ENCODE data around the gene PSTPIP2.
A peak's percentile ranks its signal among the peaks of the same experiment; 100 is the strongest.
"Not testable (repeated sequence)": the region's sequence is repeated elsewhere in the genome, so short reads cannot be mapped to it uniquely, and the experiment has no call there.

The PSTPIP2 gene

GRCh38 chr18:45998244-45998643 lies 73.8 kb downstream of the PSTPIP2 start:
- H3K36me3 ChIP-seq (ENCODE audit: insufficient read depth, low read length), result no peaks in the 10 kb centered on the region
- H3K4me3 ChIP-seq (ENCODE audit: low read length), result no peak overlapping the region
- no peaks in the 10 kb centered on the region for H3K9me3 ChIP-seq (replicated peaks; ENCODE audit: low read length)
- H3K4me1 ChIP-seq (ENCODE audit: control insufficient read depth, insufficient read depth, low read length), result peaks cover 10% of the 10 kb centered on the region
- no peak overlapping the region for H3K9ac ChIP-seq (ENCODE audit: low read depth, low read length)
- H3K27me3 ChIP-seq (ENCODE audit: control insufficient read depth, insufficient read depth, low read length), result no peaks in the 10 kb centered on the region
- no peak overlapping the region for H3K4me2 ChIP-seq (ENCODE audit: low read length)

GRCh38 chr18:45997700-45998151 lies 74.3 kb downstream of the PSTPIP2 start:
- H3K27me3 ChIP-seq (ENCODE audit: control insufficient read depth, insufficient read depth, low read length), result no peaks in the 10 kb centered on the region
- no peak overlapping the region for H3K4me3 ChIP-seq (ENCODE audit: low read length)
- peaks cover 15% of the 10 kb centered on the region for H3K4me1 ChIP-seq (ENCODE audit: control insufficient read depth, insufficient read depth, low read length)
- no peak overlapping the region for H3K4me2 ChIP-seq (ENCODE audit: low read length)
- H3K9me3 ChIP-seq (replicated peaks; ENCODE audit: low read length), result no peaks in the 10 kb centered on the region
- H3K9ac ChIP-seq (ENCODE audit: low read depth, low read length), result no peak overlapping the region
- no peaks in the 10 kb centered on the region for H3K36me3 ChIP-seq (ENCODE audit: insufficient read depth, low read length)

- H3K4me1 ChIP-seq (ENCODE audit: control insufficient read depth, insufficient read depth, low read length), result peaks cover 15% of the 10 kb centered on the region
- no peaks in the 10 kb centered on the region for H3K36me3 ChIP-seq (ENCODE audit: insufficient read depth, low read length)
- no peaks in the 10 kb centered on the region for H3K27me3 ChIP-seq (ENCODE audit: control insufficient read depth, insufficient read depth, low read length)
- H3K9ac ChIP-seq (ENCODE audit: low read depth, low read length), result no peak overlapping the region
- H3K4me2 ChIP-seq (ENCODE audit: low read length), result no peak overlapping the region
- no peaks in the 10 kb centered on the region for H3K9me3 ChIP-seq (replicated peaks; ENCODE audit: low read length)
- H3K4me3 ChIP-seq (ENCODE audit: low read length), result no peak overlapping the region
Observed at GRCh38 chr18:45995461-45995860, 76.6 kb downstream of the PSTPIP2 start.

- Histone ChIP-seq H3K4me3 (ENCODE audit: low read length) (no peak overlapping the region), H3K27me3 (ENCODE audit: control insufficient read depth, insufficient read depth, low read length) (no peaks in the 10 kb centered on the region), H3K36me3 (ENCODE audit: insufficient read depth, low read length) (no peaks in the 10 kb centered on the region), H3K4me2 (ENCODE audit: low read length) (peak overlapping the region; percentile 48), H3K4me1 (ENCODE audit: control insufficient read depth, insufficient read depth, low read length) (peaks cover 15% of the 10 kb centered on the region), H3K9ac (ENCODE audit: low read depth, low read length) (peak overlapping the region; percentile 10), H3K9me3 (replicated peaks; ENCODE audit: low read length) (no peaks in the 10 kb centered on the region)
Observed at GRCh38 chr18:45993438-45993837, 78.6 kb downstream of the PSTPIP2 start.

GRCh38 chr18:45992527-45992926 lies 79.5 kb downstream of the PSTPIP2 start:
- not testable (repeated sequence) for H3K36me3 ChIP-seq (ENCODE audit: insufficient read depth, low read length)

GRCh38 chr18:45991788-45992187 lies 80.3 kb downstream of the PSTPIP2 start:
- no peak overlapping the region for H3K9ac ChIP-seq (ENCODE audit: low read depth, low read length)
- no peak overlapping the region for H3K4me3 ChIP-seq (ENCODE audit: low read length)
- H3K27me3 ChIP-seq (ENCODE audit: control insufficient read depth, insufficient read depth, low read length), result no peaks in the 10 kb centered on the region
- H3K36me3 ChIP-seq (ENCODE audit: insufficient read depth, low read length), result no peaks in the 10 kb centered on the region
- no peaks in the 10 kb centered on the region for H3K9me3 ChIP-seq (replicated peaks; ENCODE audit: low read length)
- H3K4me1 ChIP-seq (ENCODE audit: control insufficient read depth, insufficient read depth, low read length), result peaks cover 15% of the 10 kb centered on the region
- no peak overlapping the region for H3K4me2 ChIP-seq (ENCODE audit: low read length)

More at GRCh38 chr18:45992527-45992926, 79.5 kb downstream of the PSTPIP2 start:
- peaks cover 15% of the 10 kb centered on the region for H3K4me1 ChIP-seq (ENCODE audit: control insufficient read depth, insufficient read depth, low read length)
- H3K4me2 ChIP-seq (ENCODE audit: low read length); H3K4me3 ChIP-seq (ENCODE audit: low read length); H3K9ac ChIP-seq (ENCODE audit: low read depth, low read length); H3K27me3 ChIP-seq (ENCODE audit: control insufficient read depth, insufficient read depth, low read length); H3K9me3 ChIP-seq (replicated peaks; ENCODE audit: low read length): not testable (repeated sequence)

- Histone ChIP-seq H3K9ac (ENCODE audit: low read depth, low read length) (no peak overlapping the region), H3K36me3 (ENCODE audit: insufficient read depth, low read length) (no peaks in the 10 kb centered on the region), H3K4me1 (ENCODE audit: control insufficient read depth, insufficient read depth, low read length) (no peaks in the 10 kb centered on the region), H3K4me3 (ENCODE audit: low read length) (no peak overlapping the region), H3K9me3 (replicated peaks; ENCODE audit: low read length) (no peaks in the 10 kb centered on the region), H3K4me2 (ENCODE audit: low read length) (no peak overlapping the region), H3K27me3 (ENCODE audit: control insufficient read depth, insufficient read depth, low read length) (no peaks in the 10 kb centered on the region)
Observed at GRCh38 chr18:45984546-45985235, 87.4 kb downstream of the PSTPIP2 start.

- no peak overlapping the region for H3K9ac ChIP-seq (ENCODE audit: low read depth, low read length)
- H3K4me2 ChIP-seq (ENCODE audit: low read length), result no peak overlapping the region
- peaks cover 1% of the 10 kb centered on the region for H3K4me1 ChIP-seq (ENCODE audit: control insufficient read depth, insufficient read depth, low read length)
- H3K4me3 ChIP-seq (ENCODE audit: low read length), result no peak overlapping the region
- no peaks in the 10 kb centered on the region for H3K27me3 ChIP-seq (ENCODE audit: control insufficient read depth, insufficient read depth, low read length)
- no peaks in the 10 kb centered on the region for H3K9me3 ChIP-seq (replicated peaks; ENCODE audit: low read length)
- H3K36me3 ChIP-seq (ENCODE audit: insufficient read depth, low read length), result no peaks in the 10 kb centered on the region
Observed at GRCh38 chr18:45981821-45982220, 90.2 kb downstream of the PSTPIP2 start.

- peaks cover 3% of the 10 kb centered on the region for H3K4me1 ChIP-seq (ENCODE audit: control insufficient read depth, insufficient read depth, low read length)
- H3K27me3 ChIP-seq (ENCODE audit: control insufficient read depth, insufficient read depth, low read length), result no peaks in the 10 kb centered on the region
- no peak overlapping the region for H3K4me2 ChIP-seq (ENCODE audit: low read length)
- no peaks in the 10 kb centered on the region for H3K9me3 ChIP-seq (replicated peaks; ENCODE audit: low read length)
- no peak overlapping the region for H3K4me3 ChIP-seq (ENCODE audit: low read length)
- no peak overlapping the region for H3K9ac ChIP-seq (ENCODE audit: low read depth, low read length)
- H3K36me3 ChIP-seq (ENCODE audit: insufficient read depth, low read length), result no peaks in the 10 kb centered on the region
Observed at GRCh38 chr18:45980229-45980628, 91.8 kb downstream of the PSTPIP2 start.

GRCh38 chr18:45978084-45978483 lies 94.0 kb downstream of the PSTPIP2 start:
- no peaks in the 10 kb centered on the region for H3K36me3 ChIP-seq (ENCODE audit: insufficient read depth, low read length)
- H3K9me3 ChIP-seq (replicated peaks; ENCODE audit: low read length), result no peaks in the 10 kb centered on the region
- no peak overlapping the region for H3K9ac ChIP-seq (ENCODE audit: low read depth, low read length)
- peaks cover 6% of the 10 kb centered on the region for H3K4me1 ChIP-seq (ENCODE audit: control insufficient read depth, insufficient read depth, low read length)
- H3K27me3 ChIP-seq (ENCODE audit: control insufficient read depth, insufficient read depth, low read length), result no peaks in the 10 kb centered on the region
- H3K4me3 ChIP-seq (ENCODE audit: low read length), result no peak overlapping the region
- no peak overlapping the region for H3K4me2 ChIP-seq (ENCODE audit: low read length)

GRCh38 chr18:45976974-45977373 lies 95.1 kb downstream of the PSTPIP2 start:
- H3K36me3 ChIP-seq (ENCODE audit: insufficient read depth, low read length), result no peaks in the 10 kb centered on the region
- H3K9me3 ChIP-seq (replicated peaks; ENCODE audit: low read length), result no peaks in the 10 kb centered on the region
- no peak overlapping the region for H3K9ac ChIP-seq (ENCODE audit: low read depth, low read length)
- H3K4me1 ChIP-seq (ENCODE audit: control insufficient read depth, insufficient read depth, low read length), result peaks cover 6% of the 10 kb centered on the region
- H3K27me3 ChIP-seq (ENCODE audit: control insufficient read depth, insufficient read depth, low read length), result no peaks in the 10 kb centered on the region
- H3K4me2 ChIP-seq (ENCODE audit: low read length), result no peak overlapping the region
- no peak overlapping the region for H3K4me3 ChIP-seq (ENCODE audit: low read length)

- H3K4me3 ChIP-seq (ENCODE audit: low read length), result no peak overlapping the region
- H3K4me2 ChIP-seq (ENCODE audit: low read length), result no peak overlapping the region
- no peaks in the 10 kb centered on the region for H3K9me3 ChIP-seq (replicated peaks; ENCODE audit: low read length)
- H3K27me3 ChIP-seq (ENCODE audit: control insufficient read depth, insufficient read depth, low read length), result no peaks in the 10 kb centered on the region
- H3K36me3 ChIP-seq (ENCODE audit: insufficient read depth, low read length), result no peaks in the 10 kb centered on the region
- no peak overlapping the region for H3K9ac ChIP-seq (ENCODE audit: low read depth, low read length)
- H3K4me1 ChIP-seq (ENCODE audit: control insufficient read depth, insufficient read depth, low read length), result peaks cover 6% of the 10 kb centered on the region
Observed at GRCh38 chr18:45976566-45976965, 95.5 kb downstream of the PSTPIP2 start.

Data from skeletal muscle satellite cell (primary cell).